Ascending aorta (tissue), 2 donors: ENCODE data around the gene CD63. TPM values are rescaled to one million over a fixed set of nuclear protein-coding genes. Genes with fewer than 3 reads are reported as not detected.
"Not testable (repeated sequence)": the region's sequence is repeated elsewhere in the genome, so short reads cannot be mapped to it uniquely, and the experiment has no call there.

Experiments
- DNase-seq, 2 donors: peaks; one replicate each; pipeline ENCODE4 v3.0.0-alpha.2; 2019; ENCODE audit warnings: low spot score in 2 of 2
- H3K27ac ChIP-seq, 2 donors: fragments of 200-600 bp; sonication (generic); one replicate each; pipeline ENCODE4 v1.5.1; 2016 to 2017; ENCODE audit warnings: mild to moderate bottlenecking in 1 of 2
- H3K27me3 ChIP-seq: fragments of 200-600 bp; sonication (generic); one replicate; pipeline ENCODE4 v1.5.1; 2017
- H3K36me3 ChIP-seq, 2 donors: fragments of 200-600 bp; sonication (generic); one replicate each; pipeline ENCODE4 v1.5.1; 2016
- H3K4me1 ChIP-seq, 2 donors: fragments of 200-600 bp; sonication (generic); one replicate each; pipeline ENCODE4 v1.5.1; 2016 to 2017; ENCODE audit warnings: mild to moderate bottlenecking in 1 of 2
- H3K4me3 ChIP-seq, 2 donors: fragments of 200-600 bp; sonication (generic); one replicate each; pipeline ENCODE4 v1.5.1; 2016 to 2017; ENCODE audit warnings: mild to moderate bottlenecking in 1 of 2
- H3K9me3 ChIP-seq, 2 donors: fragments of 200-600 bp; sonication (generic); one replicate each; pipeline ENCODE4 v1.5.1; 2016
- intact Hi-C: fragments of 100-400 bp; cut with DNase I; formaldehyde crosslinking; loops from one replicate; pipeline ENCODE4 v1.15.1; 2023
- total RNA-seq: library from RNA; depleted of rRNA; stranded (reverse); fragments of >200 nt; gene quantifications from one replicate; pipeline ENCODE4 v1.1.0, GENCODE V29; 2016
- TF ChIP-seq, protein P1 (sequence below), 3 experiments: fragments of 200-600 bp in 2 of 3; fragments of 450-650 bp in 1 of 3; sonication (generic) in 2 of 3; IDR thresholded peaks; one replicate each; pipeline ENCODE4 v1.5.1; 2016 to 2019; ENCODE audit warnings: antibody characterized with exemption in 3 of 3, mild to moderate bottlenecking in 1 of 3, moderate library complexity in 1 of 3

CD63 gene
- total RNA-seq, 1 donor from 2014 or later, result 566 TPM

DNA sequence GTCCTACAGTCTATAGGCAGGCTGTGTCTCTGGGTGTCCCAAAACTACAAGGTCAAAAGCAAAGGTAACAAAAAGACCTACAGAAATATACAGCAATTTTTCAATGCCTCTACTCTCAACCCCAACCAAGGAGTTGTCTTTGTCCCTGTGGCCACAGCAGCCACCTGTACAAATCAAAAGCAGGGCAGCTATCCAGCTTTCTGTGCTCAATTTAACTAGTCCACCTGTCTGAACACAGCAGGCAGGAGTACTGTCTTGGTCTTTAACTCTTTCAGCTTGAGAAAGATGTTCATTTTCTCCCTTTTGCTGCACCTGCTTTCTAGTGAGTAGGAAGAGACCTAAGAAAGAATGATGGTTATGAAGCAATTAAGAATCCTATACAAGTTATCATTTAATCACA lies 33.8 kb upstream of the CD63 start:
- Histone ChIP-seq H3K36me3 (peaks cover 36 to 44% of the 10 kb centered on the region in 2 donors), H3K4me3 (no peak overlapping the region), H3K27me3 (no peaks in the 10 kb centered on the region), H3K4me1 (no peaks in the 10 kb centered on the region), H3K27ac (no peak overlapping the region), H3K9me3 (no peaks in the 10 kb centered on the region)
- intact Hi-C loops, result no loop called here
- TF ChIP-seq, protein P1, sequence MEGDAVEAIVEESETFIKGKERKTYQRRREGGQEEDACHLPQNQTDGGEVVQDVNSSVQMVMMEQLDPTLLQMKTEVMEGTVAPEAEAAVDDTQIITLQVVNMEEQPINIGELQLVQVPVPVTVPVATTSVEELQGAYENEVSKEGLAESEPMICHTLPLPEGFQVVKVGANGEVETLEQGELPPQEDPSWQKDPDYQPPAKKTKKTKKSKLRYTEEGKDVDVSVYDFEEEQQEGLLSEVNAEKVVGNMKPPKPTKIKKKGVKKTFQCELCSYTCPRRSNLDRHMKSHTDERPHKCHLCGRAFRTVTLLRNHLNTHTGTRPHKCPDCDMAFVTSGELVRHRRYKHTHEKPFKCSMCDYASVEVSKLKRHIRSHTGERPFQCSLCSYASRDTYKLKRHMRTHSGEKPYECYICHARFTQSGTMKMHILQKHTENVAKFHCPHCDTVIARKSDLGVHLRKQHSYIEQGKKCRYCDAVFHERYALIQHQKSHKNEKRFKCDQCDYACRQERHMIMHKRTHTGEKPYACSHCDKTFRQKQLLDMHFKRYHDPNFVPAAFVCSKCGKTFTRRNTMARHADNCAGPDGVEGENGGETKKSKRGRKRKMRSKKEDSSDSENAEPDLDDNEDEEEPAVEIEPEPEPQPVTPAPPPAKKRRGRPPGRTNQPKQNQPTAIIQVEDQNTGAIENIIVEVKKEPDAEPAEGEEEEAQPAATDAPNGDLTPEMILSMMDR (IDR thresholded peaks at IDR 0.05), result no peak
- DNase-seq, result no peak

DNA sequence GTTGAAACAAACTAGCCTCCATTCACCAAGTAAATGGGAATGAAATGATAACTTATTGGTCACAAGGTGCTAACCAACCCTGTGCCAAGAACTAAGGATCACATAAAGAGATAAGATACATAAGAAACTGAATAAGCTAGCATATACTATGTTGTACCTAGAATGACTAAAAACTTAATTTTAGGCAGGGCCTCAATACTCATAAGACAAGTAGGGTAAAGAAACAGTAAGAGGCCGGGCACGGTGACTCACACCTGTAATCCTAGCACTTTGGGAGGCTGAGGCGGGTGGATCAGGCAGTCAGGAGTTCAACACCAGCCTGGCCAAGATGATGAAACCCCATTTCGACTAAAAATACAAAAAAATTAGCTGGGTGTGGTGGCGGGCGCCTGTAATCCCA lies 31.9 kb upstream of the CD63 start:
- peaks cover 42 to 58% of the 10 kb centered on the region in 2 donors for H3K36me3 ChIP-seq

DNA sequence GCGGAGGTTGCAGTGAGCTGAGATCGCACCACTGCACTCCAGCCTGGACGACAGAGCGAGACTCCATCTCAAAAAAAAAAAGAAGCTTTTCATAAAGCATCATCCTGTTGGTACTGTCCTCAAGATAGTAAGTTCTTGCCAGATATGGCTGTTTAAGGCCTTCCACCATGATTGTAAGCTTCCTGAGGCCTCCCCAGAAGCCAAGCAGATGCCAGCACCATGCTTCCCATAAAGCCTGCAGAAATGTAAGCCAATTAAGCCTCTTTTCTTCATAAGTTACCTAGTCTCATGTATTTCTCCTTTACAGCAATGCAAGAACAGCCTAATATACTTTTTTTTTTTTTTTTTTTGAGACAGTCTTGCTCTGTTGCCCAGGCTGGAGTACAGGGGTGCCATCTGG lies 29.8 kb upstream of the CD63 start:
- not testable (repeated sequence) for H3K27ac ChIP-seq, H3K4me3 ChIP-seq, DNase-seq

More for the DNA sequence above, 31.9 kb upstream of the CD63 start:
- TF ChIP-seq, protein P1 (IDR thresholded peaks at IDR 0.05), result no peak
- intact Hi-C loops, result no loop called here
- no peak for DNase-seq
- H3K27me3 ChIP-seq, result no peaks in the 10 kb centered on the region
- no peak overlapping the region for H3K4me3 ChIP-seq
- H3K9me3 ChIP-seq, result no peaks in the 10 kb centered on the region
- H3K4me1 ChIP-seq, result no peaks in the 10 kb centered on the region
- no peak overlapping the region for H3K27ac ChIP-seq

DNA sequence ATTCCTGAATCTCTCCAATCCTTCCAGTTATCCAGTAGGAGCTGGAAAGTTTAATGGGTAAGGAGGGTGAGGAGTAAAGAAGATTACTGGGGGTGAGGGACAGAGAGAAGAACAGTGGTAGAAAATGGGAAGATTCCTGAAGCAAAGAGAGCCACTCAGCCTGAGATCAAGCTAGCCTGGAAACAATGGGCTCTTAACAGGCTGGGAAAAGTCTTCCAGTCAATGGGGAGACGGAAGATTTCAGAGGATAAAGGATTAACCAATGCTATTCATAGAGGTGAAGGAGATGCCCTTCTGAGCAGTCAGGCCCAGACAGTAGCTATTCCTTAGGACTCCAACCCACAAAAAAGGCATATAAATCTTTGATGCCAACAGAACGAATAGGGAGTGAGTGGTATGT lies 28.9 kb upstream of the CD63 start:
- peaks cover 55 to 74% of the 10 kb centered on the region in 2 donors for H3K36me3 ChIP-seq
- DNase-seq, result no peak
- H3K27me3 ChIP-seq, result no peaks in the 10 kb centered on the region
- H3K9me3 ChIP-seq, result no peaks in the 10 kb centered on the region
- no peaks in the 10 kb centered on the region for H3K4me1 ChIP-seq
- no peak overlapping the region for H3K4me3 ChIP-seq
- intact Hi-C loops, result no loop called here
- H3K27ac ChIP-seq, result no peak overlapping the region
- TF ChIP-seq, protein P1 (IDR thresholded peaks at IDR 0.05), result no peak

More for the DNA sequence above, 29.8 kb upstream of the CD63 start:
- H3K27me3 ChIP-seq, H3K9me3 ChIP-seq, H3K4me1 ChIP-seq, intact Hi-C loops: not testable (repeated sequence)
- H3K36me3 ChIP-seq, result peaks cover 48 to 76% of the 10 kb centered on the region in 2 donors

DNA sequence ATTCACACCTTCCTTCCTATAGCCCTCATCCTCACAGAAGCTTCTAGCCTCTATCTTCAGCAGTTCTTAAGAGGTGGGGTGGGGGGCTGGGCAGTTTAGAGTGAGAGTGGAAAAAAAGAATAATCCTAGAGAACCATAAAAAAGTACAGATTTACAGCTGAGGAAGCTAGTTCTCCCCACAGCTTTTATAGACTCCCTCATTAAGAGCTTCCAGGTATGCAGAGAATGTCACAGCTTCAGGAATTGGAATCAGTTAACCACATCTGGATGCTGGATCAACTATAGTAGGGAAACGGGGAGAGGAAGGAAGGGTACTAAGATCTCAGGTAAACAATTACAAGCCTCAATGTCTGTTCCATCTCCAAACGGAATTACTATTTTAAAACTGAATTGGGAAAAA lies 26.4 kb upstream of the CD63 start:
- Histone ChIP-seq H3K27ac (no peak overlapping the region), H3K9me3 (no peaks in the 10 kb centered on the region), H3K36me3 (peaks cover 68 to 87% of the 10 kb centered on the region in 2 donors), H3K4me1 (no peaks in the 10 kb centered on the region), H3K27me3 (no peaks in the 10 kb centered on the region), H3K4me3 (no peak overlapping the region)
- TF ChIP-seq, protein P1 (IDR thresholded peaks at IDR 0.05), result no peak
- no peak for DNase-seq
- intact Hi-C loops, result no loop called here

DNA sequence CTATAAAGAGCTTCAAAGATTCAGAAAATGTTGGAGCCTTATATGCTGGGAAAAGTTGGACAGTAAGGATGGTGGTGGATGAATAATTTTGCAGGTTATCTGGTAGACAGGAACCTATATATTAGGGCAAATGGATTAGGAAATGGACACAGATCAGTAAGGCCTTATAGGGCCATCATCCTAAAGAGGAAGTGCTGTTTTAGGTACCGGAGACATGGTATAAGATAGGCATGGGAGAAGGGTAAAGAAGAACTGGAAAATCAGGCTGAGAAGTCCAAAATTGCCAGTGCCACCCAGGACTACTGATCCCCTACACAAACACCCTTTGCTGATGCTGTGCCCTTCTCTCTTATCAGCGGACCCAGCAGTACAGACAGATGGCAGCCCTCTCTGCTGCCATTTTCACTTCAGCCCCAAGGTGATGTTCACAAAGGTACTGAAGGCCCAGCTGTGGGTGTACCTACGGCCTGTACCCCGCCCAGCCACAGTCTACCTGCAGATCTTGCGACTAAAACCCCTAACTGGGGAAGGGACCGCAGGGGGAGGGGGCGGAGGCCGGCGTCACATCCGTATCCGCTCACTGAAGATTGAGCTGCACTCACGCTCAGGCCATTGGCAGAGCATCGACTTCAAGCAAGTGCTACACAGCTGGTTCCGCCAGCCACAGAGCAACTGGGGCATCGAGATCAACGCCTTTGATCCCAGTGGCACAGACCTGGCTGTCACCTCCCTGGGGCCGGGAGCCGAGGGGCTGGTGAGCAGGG lies 19.6 kb upstream of the CD63 start:
- no peak for DNase-seq
- intact Hi-C loops, result no loop called here
- H3K9me3 ChIP-seq, result no peaks in the 10 kb centered on the region
- peaks cover 24 to 27% of the 10 kb centered on the region in 2 donors for H3K36me3 ChIP-seq
- no peaks in the 10 kb centered on the region for H3K27me3 ChIP-seq
- H3K4me3 ChIP-seq, result no peak overlapping the region
- H3K4me1 ChIP-seq, result peaks cover 13 to 17% of the 10 kb centered on the region in 2 donors
- H3K27ac ChIP-seq, result no peak overlapping the region
- TF ChIP-seq, protein P1 (IDR thresholded peaks at IDR 0.05), result no peak
